GM19239 (cell line): ENCODE data around the gene CPSF3.

ENCODE experiments used
- DNase-seq: peaks from one replicate; pipeline ENCODE4 v3.0.0; 2011; ENCODE audit warnings: low spot score; ENCODE audit not compliant: insufficient read length
- FAIRE-seq: peaks from 2 replicates; lab custom pipeline; 2011; peaks lifted over from hg19 to GRCh38; lab: Jason Lieb, UNC

CPSF3 gene

GRCh38 chr2:9416267-9416961, 7.0 kb upstream of the CPSF3 start:
- DNase-seq: no peak
- FAIRE-seq: no peak

GRCh38 chr2:9416962-9417316, 6.5 kb upstream of the CPSF3 start:
- no peak for FAIRE-seq
- DNase-seq: no peak

- no peak for FAIRE-seq
- no peak for DNase-seq
Measured at GRCh38 chr2:9417725-9418124, 5.7 kb upstream of the CPSF3 start.

- DNase-seq (no peak), FAIRE-seq (no peak)
Measured at GRCh38 chr2:9418746-9419145, 4.7 kb upstream of the CPSF3 start.

- no peak for FAIRE-seq
- DNase-seq: no peak
Measured at GRCh38 chr2:9419541-9419940, 3.9 kb upstream of the CPSF3 start.

- FAIRE-seq (no peak), DNase-seq (no peak)
Measured at GRCh38 chr2:9420495-9420894, 3.0 kb upstream of the CPSF3 start.

- FAIRE-seq: peak; percentile 66
- peak; percentile 45 for DNase-seq
Measured at GRCh38 chr2:9422321-9423099, 944 bp upstream of the CPSF3 start.

GRCh38 chr2:9423922-9424272, 443 bp downstream of the CPSF3 start:
- FAIRE-seq (peak; percentile 4), DNase-seq (no peak)

GRCh38 chr2:9424447-9425164, 1.2 kb downstream of the CPSF3 start:
- DNase-seq: no peak
- FAIRE-seq: no peak

GRCh38 chr2:9428965-9429577, 5.6 kb downstream of the CPSF3 start:
- FAIRE-seq: no peak
- no peak for DNase-seq

GRCh38 chr2:9430316-9431293, 7.2 kb downstream of the CPSF3 start:
- no peak for DNase-seq
- no peak for FAIRE-seq

- FAIRE-seq (no peak), DNase-seq (no peak)
Measured at GRCh38 chr2:9434489-9434888, 11.0 kb downstream of the CPSF3 start.

- DNase-seq: no peak
- FAIRE-seq: no peak
Measured at GRCh38 chr2:9439536-9439935, 16.1 kb downstream of the CPSF3 start.

GRCh38 chr2:9440058-9440727, 16.7 kb downstream of the CPSF3 start:
- no peak for FAIRE-seq
- DNase-seq: no peak

GRCh38 chr2:9441556-9441955, 18.1 kb downstream of the CPSF3 start:
- no peak for FAIRE-seq
- no peak for DNase-seq

- DNase-seq (no peak), FAIRE-seq (no peak)
Measured at GRCh38 chr2:9443526-9443925, 20.1 kb downstream of the CPSF3 start.

- peak; percentile 8 for FAIRE-seq
- no peak for DNase-seq
Measured at GRCh38 chr2:9445089-9445488, 21.6 kb downstream of the CPSF3 start.

GRCh38 chr2:9451231-9451630, 27.8 kb downstream of the CPSF3 start:
- FAIRE-seq (no peak), DNase-seq (no peak)

GRCh38 chr2:9460441-9461017, 37.1 kb downstream of the CPSF3 start:
- FAIRE-seq: no peak

More at GRCh38 chr2:9460441-9461017, 37.1 kb downstream of the CPSF3 start:
- DNase-seq: no peak
